GM23338 (cell line): ENCODE data around the gene NFKBIZ.

Experiments
- EZH2phosphoT487 ChIP-seq: fragments of 200-600 bp; sonication (generic); IDR thresholded peaks from one replicate; pipeline ENCODE4 v1.8.1; 2018; ENCODE audit warnings: antibody characterized with exemption; ENCODE audit not compliant: unreplicated experiment
- POLR2AphosphoS5 ChIP-seq: IDR thresholded peaks from 2 replicates; pipeline ENCODE4 v1.6.1; 2016; ENCODE audit warnings: antibody characterized with exemption, low read depth
- TF ChIP-seq, protein P1 (sequence below), 2 experiments: fragments of 200-600 bp in 1 of 2; sonication (generic) in 1 of 2; conservative IDR thresholded peaks; 2 replicates each; pipeline versions ENCODE4 v1.5.1 to v1.6.1; 2016 to 2017; ENCODE audit warnings: antibody characterized with exemption in 2 of 2, low read depth in 2 of 2, mild to moderate bottlenecking in 2 of 2, moderate library complexity in 1 of 2
- TF ChIP-seq, protein P2 (sequence below): IDR thresholded peaks from 2 replicates; pipeline ENCODE4 v1.6.1; 2016; ENCODE audit warnings: antibody characterized with exemption

DNA sequence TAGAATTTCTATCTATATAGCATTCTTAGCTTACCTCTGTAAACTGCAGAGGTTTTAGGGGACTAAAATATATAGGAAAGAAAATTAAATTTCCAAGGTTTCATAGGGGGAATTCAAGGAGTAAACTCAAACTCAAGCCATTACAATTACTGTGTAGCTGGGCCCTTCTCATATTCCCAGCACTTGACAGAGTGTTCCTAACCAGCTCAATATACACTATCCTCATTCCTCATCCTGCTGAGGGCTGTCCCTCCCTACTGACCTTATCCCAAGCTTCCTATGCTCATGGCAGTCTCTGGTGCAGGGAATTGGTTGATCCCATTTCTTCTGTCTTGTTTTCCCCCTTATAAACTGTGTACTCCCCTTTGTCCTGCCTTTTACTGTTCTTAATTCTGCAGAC lies 36.4 kb upstream of the NFKBIZ start:
- TF ChIP-seq, protein P1, sequence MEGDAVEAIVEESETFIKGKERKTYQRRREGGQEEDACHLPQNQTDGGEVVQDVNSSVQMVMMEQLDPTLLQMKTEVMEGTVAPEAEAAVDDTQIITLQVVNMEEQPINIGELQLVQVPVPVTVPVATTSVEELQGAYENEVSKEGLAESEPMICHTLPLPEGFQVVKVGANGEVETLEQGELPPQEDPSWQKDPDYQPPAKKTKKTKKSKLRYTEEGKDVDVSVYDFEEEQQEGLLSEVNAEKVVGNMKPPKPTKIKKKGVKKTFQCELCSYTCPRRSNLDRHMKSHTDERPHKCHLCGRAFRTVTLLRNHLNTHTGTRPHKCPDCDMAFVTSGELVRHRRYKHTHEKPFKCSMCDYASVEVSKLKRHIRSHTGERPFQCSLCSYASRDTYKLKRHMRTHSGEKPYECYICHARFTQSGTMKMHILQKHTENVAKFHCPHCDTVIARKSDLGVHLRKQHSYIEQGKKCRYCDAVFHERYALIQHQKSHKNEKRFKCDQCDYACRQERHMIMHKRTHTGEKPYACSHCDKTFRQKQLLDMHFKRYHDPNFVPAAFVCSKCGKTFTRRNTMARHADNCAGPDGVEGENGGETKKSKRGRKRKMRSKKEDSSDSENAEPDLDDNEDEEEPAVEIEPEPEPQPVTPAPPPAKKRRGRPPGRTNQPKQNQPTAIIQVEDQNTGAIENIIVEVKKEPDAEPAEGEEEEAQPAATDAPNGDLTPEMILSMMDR (conservative IDR thresholded peaks at IDR 0.05; ENCODE audit: low read depth in 2 of 2): no peak
- TF ChIP-seq EZH2phosphoT487 (no peak), POLR2AphosphoS5 (no peak)
- TF ChIP-seq, protein P2, sequence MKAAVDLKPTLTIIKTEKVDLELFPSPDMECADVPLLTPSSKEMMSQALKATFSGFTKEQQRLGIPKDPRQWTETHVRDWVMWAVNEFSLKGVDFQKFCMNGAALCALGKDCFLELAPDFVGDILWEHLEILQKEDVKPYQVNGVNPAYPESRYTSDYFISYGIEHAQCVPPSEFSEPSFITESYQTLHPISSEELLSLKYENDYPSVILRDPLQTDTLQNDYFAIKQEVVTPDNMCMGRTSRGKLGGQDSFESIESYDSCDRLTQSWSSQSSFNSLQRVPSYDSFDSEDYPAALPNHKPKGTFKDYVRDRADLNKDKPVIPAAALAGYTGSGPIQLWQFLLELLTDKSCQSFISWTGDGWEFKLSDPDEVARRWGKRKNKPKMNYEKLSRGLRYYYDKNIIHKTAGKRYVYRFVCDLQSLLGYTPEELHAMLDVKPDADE: no peak
